Mesenchymal stem cell (in vitro differentiated cells and primary cell): Measurements from ENCODE around the gene LBR.

Experiments
- DNase-seq: peaks from one replicate; pipeline ENCODE4 v3.0.0-alpha.2; 2013
- H2AFZ ChIP-seq: one replicate; pipeline ENCODE4 v1.6.1; 2013; ENCODE audit warnings: low read depth, mild to moderate bottlenecking, control low read depth, inconsistent platforms, low read length, moderate library complexity
- H2AK5ac ChIP-seq: 2 replicates; pipeline ENCODE4 v1.6.1; 2013; ENCODE audit warnings: low read length, moderate library complexity, mild to moderate bottlenecking, inconsistent platforms; ENCODE audit not compliant: severe bottlenecking
- H2BK120ac ChIP-seq: one replicate; pipeline ENCODE4 v1.6.1; 2013; ENCODE audit warnings: low read depth, mild to moderate bottlenecking, inconsistent platforms, low read length, moderate library complexity
- H2BK12ac ChIP-seq, 2 experiments: one replicate each; pipeline ENCODE4 v1.6.1; 2013; ENCODE audit warnings: inconsistent platforms in 2 of 2, low read length in 2 of 2, mild to moderate bottlenecking in 2 of 2, moderate library complexity in 2 of 2, control low read depth in 1 of 2
- H2BK15ac ChIP-seq: one replicate; pipeline ENCODE4 v1.6.1; 2013; ENCODE audit warnings: mild to moderate bottlenecking, low read depth, inconsistent platforms; ENCODE audit not compliant: poor library complexity, severe bottlenecking
- H2BK5ac ChIP-seq: 2 replicates; pipeline ENCODE4 v1.6.1; 2013; ENCODE audit warnings: low read depth, mild to moderate bottlenecking, low read length, control low read depth, inconsistent platforms; ENCODE audit not compliant: poor library complexity, severe bottlenecking
- H3K14ac ChIP-seq, 2 experiments: one replicate each; pipeline ENCODE4 v1.6.1; 2013; ENCODE audit warnings: inconsistent platforms in 2 of 2, low read length in 2 of 2, control low read depth in 1 of 2, mild to moderate bottlenecking in 1 of 2, moderate library complexity in 1 of 2
- H3K18ac ChIP-seq, 2 experiments: one replicate each; pipeline ENCODE4 v1.6.1; 2013; ENCODE audit warnings: inconsistent platforms in 2 of 2, low read length in 2 of 2, control low read depth in 1 of 2, low read depth in 1 of 2, mild to moderate bottlenecking in 1 of 2
- H3K23ac ChIP-seq, 2 experiments: one replicate each; pipeline ENCODE4 v1.6.1; 2013; ENCODE audit warnings: inconsistent platforms in 2 of 2, low read length in 2 of 2, mild to moderate bottlenecking in 2 of 2, moderate library complexity in 2 of 2, control low read depth in 1 of 2
- H3K27ac ChIP-seq: 2 replicates; pipeline ENCODE4 v1.5.1; 2013; ENCODE audit warnings: mild to moderate bottlenecking, moderate library complexity, low read length, control low read depth, inconsistent platforms; ENCODE audit not compliant: poor library complexity, severe bottlenecking
- H3K27me3 ChIP-seq, 2 experiments: 2 replicates each; pipeline versions ENCODE4 v1.6.1 to v1.7.0; 2013; ENCODE audit warnings: low read length in 2 of 2, mild to moderate bottlenecking in 2 of 2, moderate library complexity in 2 of 2, control low read depth in 1 of 2, inconsistent platforms in 1 of 2; ENCODE audit not compliant: control insufficient read depth in 1 of 2, insufficient read depth in 1 of 2
- H3K36me3 ChIP-seq, 2 experiments: 2 replicates each; pipeline versions ENCODE4 v1.6.1 to v1.7.0; 2013; ENCODE audit warnings: low read length in 2 of 2, control low read depth in 1 of 2, inconsistent platforms in 1 of 2, low read depth in 1 of 2, mild to moderate bottlenecking in 1 of 2; ENCODE audit not compliant: insufficient read depth in 2 of 2, control insufficient read depth in 1 of 2
- H3K4ac ChIP-seq, 2 experiments: one replicate each; pipeline ENCODE4 v1.6.1; 2013; ENCODE audit warnings: inconsistent platforms in 2 of 2, low read length in 2 of 2, mild to moderate bottlenecking in 2 of 2, moderate library complexity in 2 of 2, control low read depth in 1 of 2, low read depth in 1 of 2
- H3K4me1 ChIP-seq: 2 replicates; pipeline ENCODE4 v1.6.1; 2013; ENCODE audit warnings: low read depth, low read length, control low read depth; ENCODE audit not compliant: control insufficient read depth, insufficient read depth
- H3K4me2 ChIP-seq: 2 replicates; pipeline ENCODE4 v1.6.1; 2013; ENCODE audit warnings: low read length, mild to moderate bottlenecking, inconsistent platforms; ENCODE audit not compliant: poor library complexity, severe bottlenecking
- H3K4me3 ChIP-seq, 2 experiments: 2 replicates each; pipeline versions ENCODE4 v1.5.1 to v1.7.0; 2013; ENCODE audit warnings: low read length in 2 of 2, mild to moderate bottlenecking in 2 of 2, control low read depth in 1 of 2, low read depth in 1 of 2; ENCODE audit not compliant: insufficient read depth in 1 of 2
- H3K79me1 ChIP-seq: replicated peaks from 2 replicates; pipeline ENCODE4 v1.6.1; 2013; ENCODE audit warnings: mild to moderate bottlenecking, control low read depth, low read length, inconsistent platforms; ENCODE audit not compliant: poor library complexity, severe bottlenecking
- H3K9ac ChIP-seq: 2 replicates; pipeline ENCODE4 v1.7.0; 2013; ENCODE audit warnings: mild to moderate bottlenecking, low read length, moderate library complexity
- H3K9me3 ChIP-seq: 2 replicates; pipeline ENCODE4 v1.7.0; 2013; ENCODE audit warnings: mild to moderate bottlenecking, low read length; ENCODE audit not compliant: control insufficient read depth
- H4K8ac ChIP-seq: one replicate; pipeline ENCODE4 v1.6.1; 2013; ENCODE audit warnings: inconsistent platforms, mild to moderate bottlenecking, low read length, moderate library complexity
- H4K91ac ChIP-seq: one replicate; pipeline ENCODE4 v1.6.1; 2013; ENCODE audit warnings: mild to moderate bottlenecking, low read length, inconsistent platforms
- WGBS: methylation state at CpG from one replicate; pipeline ENCODE4 v1.1.7; 2013; ENCODE audit warnings: mixed read lengths; 5-methylcytosine and 5-hydroxymethylcytosine counted together

Gene LBR

GRCh38 chr1:225440380-225441221, 12.8 kb upstream of the LBR start:
- H2BK120ac ChIP-seq = no peak overlapping the region
- H3K23ac ChIP-seq = no peak overlapping the region
- no peak overlapping the region for H2AK5ac ChIP-seq
- no peak overlapping the region for H2BK15ac ChIP-seq
- H2AFZ ChIP-seq = no peak overlapping the region
- no peak overlapping the region for H3K4me3 ChIP-seq
- no peaks in the 10 kb centered on the region for H3K36me3 ChIP-seq
- no peak overlapping the region for H3K9ac ChIP-seq
- no peaks in the 10 kb centered on the region for H3K9me3 ChIP-seq
- no peaks in the 10 kb centered on the region for H3K79me1 ChIP-seq
- H3K14ac ChIP-seq = no peak overlapping the region
- no peak overlapping the region for H4K8ac ChIP-seq
- peaks cover 22% of the 10 kb centered on the region for H3K4me1 ChIP-seq
- H2BK12ac ChIP-seq = no peak overlapping the region
- peaks cover 0 to 7% of the 10 kb centered on the region in 2 experiments for H3K27me3 ChIP-seq
- no peak for DNase-seq
- WGBS = 90% methylated on average over 2 of the region's 4 CpGs
- no peak overlapping the region for H3K4ac ChIP-seq
- no peak overlapping the region for H2BK5ac ChIP-seq
- no peak overlapping the region for H3K18ac ChIP-seq
- no peak overlapping the region for H4K91ac ChIP-seq
- H3K27ac ChIP-seq = peak overlapping the region; percentile 40
- H3K4me2 ChIP-seq = no peak overlapping the region

GRCh38 chr1:225437710-225438437, 10.0 kb upstream of the LBR start:
- Histone ChIP-seq H3K36me3 (no peaks in the 10 kb centered on the region), H2BK12ac (no peak overlapping the region), H3K23ac (no peak overlapping the region), H3K4ac (no peak overlapping the region), H4K8ac (no peak overlapping the region), H2AFZ (no peak overlapping the region), H3K79me1 (no peaks in the 10 kb centered on the region), H2BK5ac (no peak overlapping the region), H4K91ac (no peak overlapping the region), H3K9ac (no peak overlapping the region), H3K9me3 (no peaks in the 10 kb centered on the region), H3K4me3 (no peak overlapping the region), H3K18ac (no peak overlapping the region), H3K4me1 (peaks cover 10% of the 10 kb centered on the region), H3K14ac (no peak overlapping the region), H3K27ac (no peak overlapping the region), H2BK15ac (no peak overlapping the region), H2AK5ac (peak overlapping the region; percentile 54), H3K4me2 (no peak overlapping the region), H3K27me3 (peaks cover 0 to 18% of the 10 kb centered on the region in 2 experiments), H2BK120ac (no peak overlapping the region)
- peak; percentile 41 for DNase-seq
- WGBS = 95% methylated on average over 5 of the region's 5 CpGs

GRCh38 chr1:225435957-225436392, 8.1 kb upstream of the LBR start:
- no peak overlapping the region for H3K4me3 ChIP-seq
- no peak overlapping the region for H3K14ac ChIP-seq
- no peak overlapping the region for H2BK5ac ChIP-seq
- H3K4me2 ChIP-seq = no peak overlapping the region
- H4K8ac ChIP-seq = no peak overlapping the region
- no peaks in the 10 kb centered on the region for H3K79me1 ChIP-seq
- H3K4me1 ChIP-seq = no peaks in the 10 kb centered on the region
- no peak overlapping the region for H2AK5ac ChIP-seq
- H2AFZ ChIP-seq = no peak overlapping the region
- H2BK120ac ChIP-seq = no peak overlapping the region
- 67% methylated on average over 6 of the region's 6 CpGs for WGBS
- no peaks in the 10 kb centered on the region for H3K9me3 ChIP-seq
- no peak overlapping the region for H3K27ac ChIP-seq
- H3K27me3 ChIP-seq = peaks cover 0 to 18% of the 10 kb centered on the region in 2 experiments
- H2BK12ac ChIP-seq = no peak overlapping the region
- no peak overlapping the region for H3K18ac ChIP-seq
- H3K23ac ChIP-seq = no peak overlapping the region
- H4K91ac ChIP-seq = no peak overlapping the region
- H3K4ac ChIP-seq = no peak overlapping the region
- no peak for DNase-seq
- H3K36me3 ChIP-seq = peaks cover 0 to 5% of the 10 kb centered on the region in 2 experiments
- no peak overlapping the region for H2BK15ac ChIP-seq
- no peak overlapping the region for H3K9ac ChIP-seq

- Histone ChIP-seq H3K27me3 (peaks cover 0 to 18% of the 10 kb centered on the region in 2 experiments), H3K9ac (no peak overlapping the region), H4K8ac (peak overlapping the region; percentile 20), H4K91ac (no peak overlapping the region), H3K4me3 (no peak overlapping the region), H3K27ac (no peak overlapping the region), H3K23ac (no peak overlapping the region), H3K4me1 (no peaks in the 10 kb centered on the region), H3K9me3 (no peaks in the 10 kb centered on the region), H2AK5ac (no peak overlapping the region), H3K4me2 (no peak overlapping the region), H3K18ac (no peak overlapping the region), H2BK5ac (no peak overlapping the region), H2BK15ac (no peak overlapping the region), H3K36me3 (peaks cover 0 to 6% of the 10 kb centered on the region in 2 experiments), H3K79me1 (no peaks in the 10 kb centered on the region), H3K4ac (peak overlapping the region in 1 of 2 experiments; percentile 28), H2AFZ (no peak overlapping the region), H2BK120ac (no peak overlapping the region), H3K14ac (no peak overlapping the region), H2BK12ac (no peak overlapping the region)
- 100% methylated on average over 1 of the region's 1 CpG for WGBS
- DNase-seq = no peak
These were observed 7.6 kb upstream of the LBR start for GRCh38 chr1:225435487-225435886.
